Stomach smooth muscle (tissue), 2 donors: Measurements from ENCODE around the gene IZUMO1R.
"Not testable (repeated sequence)": the region's sequence is repeated elsewhere in the genome, so short reads cannot be mapped to it uniquely, and the experiment has no call there.

Experiments
- H3K27ac ChIP-seq: one replicate; pipeline ENCODE4 v1.7.0; 2013; ENCODE audit warnings: mild to moderate bottlenecking, low read length, inconsistent platforms
- H3K27me3 ChIP-seq, 2 donors: one replicate each; pipeline ENCODE4 v1.7.0; 2013; ENCODE audit warnings: low read length in 2 of 2; ENCODE audit not compliant: insufficient read depth in 2 of 2, control insufficient read depth in 1 of 2
- H3K36me3 ChIP-seq, 2 donors: one replicate each; pipeline ENCODE4 v1.7.0; 2013; ENCODE audit warnings: low read length in 2 of 2; ENCODE audit not compliant: control insufficient read depth in 2 of 2, insufficient read depth in 2 of 2
- H3K4me1 ChIP-seq: one replicate; pipeline ENCODE4 v1.7.0; 2013; ENCODE audit warnings: low read length; ENCODE audit not compliant: control insufficient read depth, insufficient read depth
- H3K4me3 ChIP-seq, 2 donors: one replicate each; pipeline ENCODE4 v1.7.0; 2013; ENCODE audit warnings: low read length in 2 of 2
- H3K9ac ChIP-seq, 2 donors: one replicate each; pipeline ENCODE4 v1.7.0; 2013; ENCODE audit warnings: low read length in 2 of 2, mild to moderate bottlenecking in 1 of 2
- H3K9me3 ChIP-seq, 2 donors: one replicate each; pipeline ENCODE4 v1.7.0; 2013; ENCODE audit warnings: low read length in 2 of 2; ENCODE audit not compliant: control insufficient read depth in 2 of 2
- donor health status: healthy.
- donor health status: Pancreatic carcinoma.

Gene IZUMO1R

DNA sequence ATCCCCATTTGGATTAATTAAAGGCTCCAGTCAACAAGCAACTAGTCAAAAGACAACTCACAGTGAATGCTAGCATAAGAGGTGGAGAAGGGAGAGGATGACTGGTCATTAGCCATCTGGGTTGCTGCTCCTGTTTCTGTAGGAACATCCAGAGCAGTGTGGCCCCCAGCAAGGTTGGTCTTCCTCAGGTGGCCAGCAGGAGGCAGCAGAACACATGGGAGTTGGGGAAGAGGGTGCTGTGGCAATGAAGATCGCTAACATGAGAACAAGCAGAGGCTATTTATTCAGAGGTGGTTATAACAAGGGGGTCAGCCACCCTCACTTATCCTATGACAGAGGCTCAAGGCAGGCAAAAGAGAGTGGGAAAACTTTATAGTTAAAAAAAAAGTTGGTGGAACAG is 21.3 kb downstream of the IZUMO1R start:
- Histone ChIP-seq H3K9ac (no peak overlapping the region), H3K4me3 (no peak overlapping the region), H3K27me3 (no peaks in the 10 kb centered on the region), H3K36me3 (no peaks in the 10 kb centered on the region), H3K9me3 (peaks cover 3 to 7% of the 10 kb centered on the region in 2 donors), H3K4me1 (no peaks in the 10 kb centered on the region), H3K27ac (no peak overlapping the region)

- no peak overlapping the region for H3K27ac ChIP-seq
- H3K27me3 ChIP-seq, result no peaks in the 10 kb centered on the region
- H3K9me3 ChIP-seq, result peaks cover 3 to 7% of the 10 kb centered on the region in 2 donors
- peaks cover 5% of the 10 kb centered on the region for H3K4me1 ChIP-seq
- no peak overlapping the region for H3K9ac ChIP-seq
- no peak overlapping the region for H3K4me3 ChIP-seq
- no peaks in the 10 kb centered on the region for H3K36me3 ChIP-seq
Observed at GRCh38 chr11:94326947-94327346, 22.6 kb downstream of the IZUMO1R start.

DNA sequence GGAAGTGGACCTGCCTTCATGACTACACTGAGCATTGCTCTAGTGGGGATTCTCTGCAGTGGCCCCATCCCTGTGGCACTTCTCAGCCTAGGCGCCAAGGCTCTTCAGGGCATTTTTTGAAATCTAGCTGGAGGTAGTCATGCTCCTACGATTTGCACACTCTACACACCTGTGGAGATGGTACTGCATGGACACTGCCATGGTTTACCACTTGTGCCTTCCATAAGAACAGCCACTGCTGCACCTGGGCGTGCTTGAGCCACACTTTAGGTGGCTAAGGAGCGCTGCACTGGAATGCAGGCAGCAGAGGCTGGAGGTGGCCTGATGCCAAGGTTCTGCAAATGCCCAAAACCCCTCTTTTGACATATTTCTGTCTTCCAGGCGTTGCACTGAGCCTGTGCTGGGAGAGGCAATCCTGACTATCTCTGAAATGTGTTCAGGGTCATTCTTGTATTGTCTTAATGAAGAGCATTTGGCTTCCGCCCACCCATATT is 24.3 kb downstream of the IZUMO1R start:
- Histone ChIP-seq H3K4me1 (peaks cover 5% of the 10 kb centered on the region), H3K4me3 (no peak overlapping the region), H3K9me3 (peaks cover 3 to 7% of the 10 kb centered on the region in 2 donors), H3K36me3 (no peaks in the 10 kb centered on the region), H3K27me3 (no peaks in the 10 kb centered on the region), H3K27ac (no peak overlapping the region), H3K9ac (no peak overlapping the region)

DNA sequence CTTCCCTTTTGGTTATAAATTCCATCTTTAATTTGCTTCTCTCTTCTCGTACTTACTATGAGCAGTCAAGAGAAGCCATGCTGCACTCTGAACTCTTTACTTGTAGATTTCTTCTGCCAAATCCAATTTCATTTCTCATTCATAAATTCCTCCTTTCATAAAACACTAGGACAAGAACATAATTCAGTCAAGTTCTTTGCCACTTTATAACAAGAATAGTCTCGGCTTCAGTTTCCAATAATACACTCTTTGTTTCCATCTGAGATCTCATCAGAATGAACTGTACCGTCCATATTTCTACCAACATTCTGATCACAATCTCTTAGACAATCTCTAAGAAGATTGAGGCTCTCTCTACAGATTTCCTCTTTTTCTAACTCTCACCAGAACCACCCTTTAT is 25.1 kb downstream of the IZUMO1R start:
- Histone ChIP-seq H3K9ac (no peak overlapping the region), H3K27me3 (no peaks in the 10 kb centered on the region), H3K4me3 (no peak overlapping the region), H3K36me3 (no peaks in the 10 kb centered on the region), H3K27ac (no peak overlapping the region), H3K4me1 (peaks cover 5% of the 10 kb centered on the region), H3K9me3 (peaks cover 3 to 7% of the 10 kb centered on the region in 2 donors)

DNA sequence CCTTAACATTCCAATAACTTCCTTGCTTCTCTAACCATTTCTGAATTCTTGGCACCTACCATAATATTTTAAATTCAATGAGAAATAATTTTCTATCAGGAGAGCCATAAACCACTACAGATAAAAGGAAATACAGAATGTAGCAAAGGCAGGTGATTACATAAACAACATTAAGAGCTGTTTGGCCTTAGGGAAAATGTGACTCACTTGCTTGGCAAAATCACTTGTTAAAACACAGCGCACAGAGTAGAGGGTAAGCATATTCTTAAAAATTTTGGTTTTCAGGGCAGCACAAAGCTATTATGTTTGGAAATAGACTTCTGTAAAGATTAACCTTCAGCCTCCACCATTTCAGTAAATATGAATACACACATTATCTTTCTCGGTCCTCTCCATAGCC is 26.4 kb downstream of the IZUMO1R start:
- Histone ChIP-seq H3K9me3 (peaks cover under 1 to 7% of the 10 kb centered on the region in 2 donors), H3K27me3 (no peaks in the 10 kb centered on the region), H3K36me3 (no peaks in the 10 kb centered on the region), H3K4me3 (no peak overlapping the region), H3K27ac (no peak overlapping the region), H3K9ac (no peak overlapping the region), H3K4me1 (peaks cover 5% of the 10 kb centered on the region)

DNA sequence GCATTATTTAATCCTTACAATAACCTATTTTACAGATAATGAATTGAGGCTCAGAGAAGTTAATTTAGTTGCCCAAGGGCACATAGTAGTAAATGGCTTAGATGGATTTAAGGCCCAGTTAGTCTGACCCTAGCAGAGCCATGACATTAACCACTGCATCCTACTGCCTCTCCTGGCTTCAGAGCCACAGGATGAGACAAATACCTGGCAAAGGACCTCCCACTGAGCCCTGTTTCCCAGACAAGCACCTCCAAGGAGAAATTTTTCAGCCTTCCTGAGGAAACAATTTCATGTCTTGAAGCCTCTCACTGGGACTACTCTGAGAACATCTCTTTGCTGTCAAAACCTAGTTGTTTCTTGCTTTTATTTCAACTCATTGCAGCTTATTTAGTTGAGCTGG is 28.4 kb downstream of the IZUMO1R start:
- no peak overlapping the region for H3K4me3 ChIP-seq
- H3K9me3 ChIP-seq, result no peaks in the 10 kb centered on the region
- H3K27ac ChIP-seq, result no peak overlapping the region
- peaks cover 5% of the 10 kb centered on the region for H3K4me1 ChIP-seq
- H3K36me3 ChIP-seq, result no peaks in the 10 kb centered on the region
- H3K27me3 ChIP-seq, result no peaks in the 10 kb centered on the region
- no peak overlapping the region for H3K9ac ChIP-seq

- H3K9me3 ChIP-seq, result no peaks in the 10 kb centered on the region
- no peaks in the 10 kb centered on the region for H3K27me3 ChIP-seq
- H3K27ac ChIP-seq, result no peak overlapping the region
- H3K4me3 ChIP-seq, result no peak overlapping the region
- H3K4me1 ChIP-seq, result peaks cover 4% of the 10 kb centered on the region
- H3K9ac ChIP-seq, result no peak overlapping the region
- no peaks in the 10 kb centered on the region for H3K36me3 ChIP-seq
Observed at GRCh38 chr11:94336033-94336432, 31.7 kb downstream of the IZUMO1R start.

GRCh38 chr11:94338651-94339050 is 34.3 kb downstream of the IZUMO1R start:
- Histone ChIP-seq H3K4me1 (no peaks in the 10 kb centered on the region), H3K9ac (no peak overlapping the region), H3K9me3 (no peaks in the 10 kb centered on the region), H3K4me3 (no peak overlapping the region), H3K27ac (no peak overlapping the region), H3K36me3 (no peaks in the 10 kb centered on the region), H3K27me3 (no peaks in the 10 kb centered on the region)

DNA sequence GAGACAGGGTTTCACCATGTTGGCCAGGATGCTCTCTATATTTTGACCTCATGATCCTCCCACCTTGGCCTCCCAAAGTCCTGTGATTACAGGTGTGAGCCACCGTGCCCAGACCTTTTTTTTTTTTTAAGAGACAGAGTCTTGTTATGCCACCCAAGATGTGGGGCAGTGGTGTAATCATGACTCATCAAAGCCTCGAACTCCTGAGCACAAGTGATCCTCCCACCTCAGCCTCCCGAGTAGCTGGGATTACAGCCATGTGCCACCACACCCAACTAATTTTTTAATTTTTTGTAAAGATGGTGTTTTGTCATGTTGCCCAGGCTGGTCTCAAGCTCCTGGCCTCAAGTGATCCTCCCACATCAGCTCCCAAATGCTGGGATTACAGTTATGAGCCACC is 37.9 kb downstream of the IZUMO1R start:
- Histone ChIP-seq H3K4me3 (no peak overlapping the region), H3K9ac (no peak overlapping the region), H3K4me1 (no peaks in the 10 kb centered on the region), H3K9me3 (no peaks in the 10 kb centered on the region), H3K27ac (no peak overlapping the region), H3K36me3 (no peaks in the 10 kb centered on the region), H3K27me3 (no peaks in the 10 kb centered on the region)

GRCh38 chr11:94343495-94343894 is 39.1 kb downstream of the IZUMO1R start:
- Histone ChIP-seq H3K4me3 (no peak overlapping the region), H3K4me1 (no peaks in the 10 kb centered on the region), H3K27ac (no peak overlapping the region), H3K9ac (no peak overlapping the region), H3K9me3 (no peaks in the 10 kb centered on the region), H3K36me3 (no peaks in the 10 kb centered on the region), H3K27me3 (no peaks in the 10 kb centered on the region)

- not testable (repeated sequence) for H3K4me1 ChIP-seq, H3K9ac ChIP-seq, H3K9me3 ChIP-seq, H3K27me3 ChIP-seq, H3K4me3 ChIP-seq, H3K27ac ChIP-seq, H3K36me3 ChIP-seq
Observed at GRCh38 chr11:94346311-94346710, 41.9 kb downstream of the IZUMO1R start.
